Stimulated activated CD8-positive, alpha-beta memory T cell treated with anti-CD3 and anti-CD28 coated beads, Interleukin-15, amount 100 ng/mL, for 24 hours (primary cell): ENCODE measurements around the gene TLE3.

Experiments
- DNase-seq: peaks from one replicate; pipeline ENCODE4 v3.0.0-alpha.2; 2020; ENCODE audit warnings: low read depth

TLE3 gene

GRCh38 chr15:70002897-70003296 lies 94.8 kb downstream of the TLE3 start:
- no peak for DNase-seq

GRCh38 chr15:70001859-70002258 lies 95.9 kb downstream of the TLE3 start:
- no peak for DNase-seq

GRCh38 chr15:69999392-70000085 lies 98.2 kb downstream of the TLE3 start:
- DNase-seq, result no peak

- no peak for DNase-seq
These were observed 99.0 kb downstream of the TLE3 start for GRCh38 chr15:69998541-69999391.

GRCh38 chr15:69997813-69998212 lies 99.9 kb downstream of the TLE3 start:
- no peak for DNase-seq
